ENCODE measurements around the gene RALB. TPM values are rescaled to one million over a fixed set of nuclear protein-coding genes. Genes with fewer than 3 reads are reported as not detected.

The RALB gene
- polyA plus RNA-seq, 1 of the 3 experiments (the other 2 are of a cell fraction): 37.2 TPM

DNA sequence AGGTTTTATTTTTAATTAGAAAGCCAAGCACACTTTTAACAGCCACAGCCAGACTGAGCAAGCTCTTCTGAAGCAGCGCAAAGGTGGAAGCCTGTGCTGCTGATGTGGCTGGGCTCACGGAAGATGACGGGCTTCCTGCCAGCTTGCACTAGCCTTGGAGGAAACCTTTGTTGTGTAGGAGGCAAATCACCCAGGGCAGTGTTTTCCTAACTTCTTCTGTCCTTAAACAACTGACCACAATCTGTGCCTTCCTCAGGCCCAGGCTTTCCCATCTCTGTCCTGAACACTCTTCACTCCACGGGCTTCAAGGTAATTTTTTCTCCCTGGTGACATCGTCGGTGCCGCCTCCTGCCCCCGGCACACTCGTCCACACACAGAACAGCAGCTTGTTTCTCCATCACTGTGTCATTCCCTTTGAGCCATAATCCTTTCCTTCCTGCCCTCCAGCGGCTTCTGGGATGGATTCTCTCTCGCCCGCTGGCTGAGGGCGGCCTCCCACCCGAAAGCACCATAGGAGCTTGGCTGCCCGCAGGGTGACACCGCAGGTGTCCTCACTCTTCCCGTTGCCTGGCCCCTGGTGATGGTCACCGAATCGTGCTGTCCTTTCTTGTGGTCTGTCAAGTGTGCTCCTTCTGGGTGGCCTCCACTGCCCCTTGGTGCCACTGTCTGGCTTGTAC, 62.2 kb downstream of the RALB start:
- Histone ChIP-seq H3F3A (replicated peaks; ENCODE audit: insufficient read depth) (peaks cover 4% of the 10 kb centered on the region), H3K9ac (no peak overlapping the region), H4K20me1 (ENCODE audit: insufficient read depth) (no peaks in the 10 kb centered on the region), H3K4me2 (no peak overlapping the region), H3K79me2 (ENCODE audit: insufficient read depth) (no peaks in the 10 kb centered on the region), H3K27me3 (ENCODE audit: insufficient read depth) (no peaks in the 10 kb centered on the region), H3K9me2 (no peaks in the 10 kb centered on the region), H3K36me3 (replicated peaks in 1 of 2; ENCODE audit: control insufficient read depth in 1 of 2, insufficient read depth in 2 of 2, low read length in 1 of 2) (no peaks in the 10 kb centered on the region), H3K4me1 (ENCODE audit: control insufficient read depth in 1 of 2, insufficient read depth in 2 of 2, low read depth in 1 of 2, low read length in 1 of 2) (peaks cover 0 to 4% of the 10 kb centered on the region in 2 experiments; a peak in 1 of 4 replicates), H3K9me3 (no peaks in the 10 kb centered on the region), H2AFZ (ENCODE audit: low read depth) (no peak overlapping the region), H3K4me3 (ENCODE audit: low read depth in 2 of 2, low read length in 1 of 2) (no peak overlapping the region), H3K27ac (ENCODE audit: low read depth in 2 of 2, low read length in 1 of 2) (no peak overlapping the region)
- WGBS (ENCODE audit: low lambda C conversion rate): 82% methylated on average over 19 of the region's 19 CpGs
- ChIA-PET POLR2A (interaction anchor here (0.6 kb wide), 1 partner anchor 546 kb away, joined by 3 read pairs; no protein-coding TSS in a partner anchor), CTCF (interaction anchor here (0.7 to 3.6 kb wide), 12 partner anchors 9 to 766 kb away, joined by 3 to 37 read pairs (median 4); no protein-coding TSS in a partner anchor)
- TF ChIP-seq PBX3 (IDR thresholded peaks at IDR 0.05) (no peak), CHD2 (IDR thresholded peaks at IDR 0.05; ENCODE audit: low read length, partially characterized antibody) (no peak), EZH2phosphoT487 (IDR thresholded peaks at IDR 0.05; ENCODE audit: borderline replicate concordance, low read depth) (no peak), ZBTB33 (IDR thresholded peaks at IDR 0.05; ENCODE audit: borderline replicate concordance, low read depth) (no peak), SMC3 (IDR thresholded peaks at IDR 0.05; ENCODE audit: low read depth, low read length) (no peak), FOXM1 (IDR thresholded peaks at IDR 0.05; ENCODE audit: low read depth) (no peak)
- no peak for DNase-seq

DNA sequence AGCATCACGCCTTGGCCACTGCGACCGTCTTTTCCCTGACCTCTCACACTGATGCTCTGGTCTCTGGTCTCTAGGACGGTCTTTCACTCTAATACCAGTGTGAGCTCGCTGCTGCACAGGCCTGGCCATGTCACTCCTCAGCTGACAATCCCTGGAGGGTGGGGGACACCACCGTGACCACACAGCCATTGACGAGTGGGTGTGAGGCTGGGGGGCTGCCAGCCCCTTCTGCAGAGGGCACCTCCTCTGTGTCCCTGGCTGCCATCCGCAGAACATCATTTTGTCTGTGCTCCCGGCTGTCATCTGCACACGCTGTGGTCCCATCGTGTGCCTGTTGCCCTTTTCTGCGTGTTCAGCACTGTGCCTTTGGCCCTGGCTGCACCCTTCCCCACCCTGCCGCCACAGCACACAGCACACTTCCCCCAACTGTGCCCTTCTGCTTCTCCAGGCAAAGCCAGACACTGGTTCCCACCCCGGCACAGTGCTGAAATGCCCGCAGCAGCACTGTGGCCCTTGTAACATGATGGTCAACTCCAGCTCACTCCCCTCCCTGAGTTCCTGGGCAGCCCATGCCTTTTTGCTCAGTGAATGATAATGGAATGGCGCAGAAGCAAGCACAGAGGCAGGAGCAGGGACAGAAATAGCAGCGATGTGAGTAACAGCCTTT, 62.8 kb downstream of the RALB start:
- no peaks in the 10 kb centered on the region for H4K20me1 ChIP-seq (ENCODE audit: insufficient read depth)
- ChIA-PET CTCF (interaction anchor here (1.6 to 3.6 kb wide), 6 partner anchors 9 to 765 kb away, joined by 4 to 37 read pairs (median 6); no protein-coding TSS in a partner anchor), POLR2A (no interaction called here)
- no peak overlapping the region for H2AFZ ChIP-seq (ENCODE audit: low read depth)
- H3K4me3 ChIP-seq (ENCODE audit: low read depth in 2 of 2, low read length in 1 of 2): no peak overlapping the region
- H3K27ac ChIP-seq (ENCODE audit: low read depth in 2 of 2, low read length in 1 of 2): no peak overlapping the region
- H3K4me2 ChIP-seq: no peak overlapping the region
- H3K9me3 ChIP-seq: no peaks in the 10 kb centered on the region
- H3K36me3 ChIP-seq (replicated peaks in 1 of 2; ENCODE audit: control insufficient read depth in 1 of 2, insufficient read depth in 2 of 2, low read length in 1 of 2): no peaks in the 10 kb centered on the region
- H3K4me1 ChIP-seq (ENCODE audit: control insufficient read depth in 1 of 2, insufficient read depth in 2 of 2, low read depth in 1 of 2, low read length in 1 of 2): peaks cover 0 to 4% of the 10 kb centered on the region in 2 experiments; a peak in 1 of 4 replicates
- peaks cover 4% of the 10 kb centered on the region for H3F3A ChIP-seq (replicated peaks; ENCODE audit: insufficient read depth)
- DNase-seq: no peak
- no peaks in the 10 kb centered on the region for H3K9me2 ChIP-seq
- H3K79me2 ChIP-seq (ENCODE audit: insufficient read depth): no peaks in the 10 kb centered on the region
- no peaks in the 10 kb centered on the region for H3K27me3 ChIP-seq (ENCODE audit: insufficient read depth)
- no peak overlapping the region for H3K9ac ChIP-seq
- 83% methylated on average over 16 of the region's 17 CpGs for WGBS (ENCODE audit: low lambda C conversion rate)
- TF ChIP-seq, protein P1, sequence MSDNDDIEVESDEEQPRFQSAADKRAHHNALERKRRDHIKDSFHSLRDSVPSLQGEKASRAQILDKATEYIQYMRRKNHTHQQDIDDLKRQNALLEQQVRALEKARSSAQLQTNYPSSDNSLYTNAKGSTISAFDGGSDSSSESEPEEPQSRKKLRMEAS (IDR thresholded peaks at IDR 0.05; ENCODE audit: low read depth): no peak
- TF ChIP-seq RXRA (IDR thresholded peaks at IDR 0.05; ENCODE audit: borderline replicate concordance, low read depth) (no peak), CHD2 (IDR thresholded peaks at IDR 0.05; ENCODE audit: low read length, partially characterized antibody) (no peak), ELF1 (IDR thresholded peaks at IDR 0.05) (no peak), PBX3 (IDR thresholded peaks at IDR 0.05) (no peak), TAF1 (IDR thresholded peaks at IDR 0.05; ENCODE audit: borderline replicate concordance, low read depth, low read length) (no peak), TCF12 (IDR thresholded peaks at IDR 0.05) (no peak), USF2 (IDR thresholded peaks at IDR 0.05; ENCODE audit: borderline replicate concordance, low read depth, low read length) (no peak), SMC3 (IDR thresholded peaks at IDR 0.05; ENCODE audit: low read depth, low read length) (no peak)
- TF ChIP-seq, protein P2, sequence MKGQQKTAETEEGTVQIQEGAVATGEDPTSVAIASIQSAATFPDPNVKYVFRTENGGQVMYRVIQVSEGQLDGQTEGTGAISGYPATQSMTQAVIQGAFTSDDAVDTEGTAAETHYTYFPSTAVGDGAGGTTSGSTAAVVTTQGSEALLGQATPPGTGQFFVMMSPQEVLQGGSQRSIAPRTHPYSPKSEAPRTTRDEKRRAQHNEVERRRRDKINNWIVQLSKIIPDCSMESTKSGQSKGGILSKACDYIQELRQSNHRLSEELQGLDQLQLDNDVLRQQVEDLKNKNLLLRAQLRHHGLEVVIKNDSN (IDR thresholded peaks at IDR 0.05; ENCODE audit: borderline replicate concordance, low read depth): no peak

Measured in SK-N-SH (cell line).